ENCODE data around the gene TRIM32.

The TRIM32 gene

DNA sequence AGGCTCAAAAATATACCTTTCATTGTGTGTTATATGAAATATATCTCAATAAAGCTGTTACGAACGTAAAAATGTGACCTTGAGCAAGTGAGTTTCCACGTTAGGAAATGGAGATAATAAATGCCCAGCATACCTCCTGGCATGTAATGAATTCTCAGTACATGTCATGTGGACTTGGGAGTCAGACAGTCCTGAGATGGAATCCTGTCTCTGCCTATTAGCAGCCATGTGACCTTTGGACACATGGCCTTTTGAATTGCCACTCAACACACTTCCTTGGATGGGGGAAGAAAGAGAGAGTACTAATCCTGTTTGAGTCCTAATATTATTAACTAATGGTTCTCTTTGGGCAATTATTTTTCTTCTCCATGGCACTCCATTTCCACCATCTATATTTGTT, 25.7 kb downstream of the TRIM32 start:
- H3K36me3 ChIP-seq (ENCODE audit: insufficient read depth, low read length) = no peaks in the 10 kb centered on the region

DNA sequence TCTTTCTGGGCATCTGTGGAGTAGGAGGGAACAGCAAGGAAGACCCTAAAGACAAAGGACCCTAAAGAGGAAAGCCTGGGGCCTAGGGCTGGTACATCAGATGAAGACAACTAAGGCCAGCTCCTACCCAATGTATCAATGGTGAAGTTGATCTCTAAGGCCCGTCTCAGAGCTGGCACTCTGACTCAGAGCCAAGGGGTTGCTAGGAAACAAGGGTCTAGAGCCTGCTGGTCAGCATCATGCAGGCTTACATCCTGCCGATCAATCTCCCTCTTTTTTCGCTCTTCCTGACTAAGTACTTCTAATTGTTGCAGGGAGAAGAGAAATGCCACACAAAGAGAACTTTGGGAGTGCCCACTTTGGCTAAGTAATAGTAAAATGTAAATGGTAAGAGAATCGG, 26.2 kb downstream of the TRIM32 start:
- Histone ChIP-seq H3K36me3 (ENCODE audit: insufficient read depth, low read length) (no peaks in the 10 kb centered on the region), H3K4me3 (ENCODE audit: low read length, poor library complexity, severe bottlenecking) (no peak overlapping the region), H3K4me1 (ENCODE audit: insufficient read depth, low read length, poor library complexity, severe bottlenecking) (peaks cover 12% of the 10 kb centered on the region), H3K4me2 (ENCODE audit: low read depth, low read length, poor library complexity, severe bottlenecking) (no peak overlapping the region), H3K9ac (ENCODE audit: low read depth, low read length, poor library complexity, severe bottlenecking) (no peak overlapping the region), H3K27me3 (ENCODE audit: insufficient read depth, low read length, poor library complexity, severe bottlenecking) (no peaks in the 10 kb centered on the region), H3K9me2 (replicated peaks; ENCODE audit: low read depth, low read length) (no peaks in the 10 kb centered on the region), H4K20me1 (ENCODE audit: insufficient read depth, low read length, poor library complexity, severe bottlenecking) (no peaks in the 10 kb centered on the region), H3K9me3 (ENCODE audit: insufficient read depth, low read depth, low read length) (no peaks in the 10 kb centered on the region), H2AFZ (ENCODE audit: low read length) (no peak overlapping the region), H3F3A (ENCODE audit: low read depth) (no peaks in the 10 kb centered on the region), H3K79me2 (ENCODE audit: insufficient read depth, low read length) (no peaks in the 10 kb centered on the region)
- TF ChIP-seq, protein P1, sequence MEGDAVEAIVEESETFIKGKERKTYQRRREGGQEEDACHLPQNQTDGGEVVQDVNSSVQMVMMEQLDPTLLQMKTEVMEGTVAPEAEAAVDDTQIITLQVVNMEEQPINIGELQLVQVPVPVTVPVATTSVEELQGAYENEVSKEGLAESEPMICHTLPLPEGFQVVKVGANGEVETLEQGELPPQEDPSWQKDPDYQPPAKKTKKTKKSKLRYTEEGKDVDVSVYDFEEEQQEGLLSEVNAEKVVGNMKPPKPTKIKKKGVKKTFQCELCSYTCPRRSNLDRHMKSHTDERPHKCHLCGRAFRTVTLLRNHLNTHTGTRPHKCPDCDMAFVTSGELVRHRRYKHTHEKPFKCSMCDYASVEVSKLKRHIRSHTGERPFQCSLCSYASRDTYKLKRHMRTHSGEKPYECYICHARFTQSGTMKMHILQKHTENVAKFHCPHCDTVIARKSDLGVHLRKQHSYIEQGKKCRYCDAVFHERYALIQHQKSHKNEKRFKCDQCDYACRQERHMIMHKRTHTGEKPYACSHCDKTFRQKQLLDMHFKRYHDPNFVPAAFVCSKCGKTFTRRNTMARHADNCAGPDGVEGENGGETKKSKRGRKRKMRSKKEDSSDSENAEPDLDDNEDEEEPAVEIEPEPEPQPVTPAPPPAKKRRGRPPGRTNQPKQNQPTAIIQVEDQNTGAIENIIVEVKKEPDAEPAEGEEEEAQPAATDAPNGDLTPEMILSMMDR (conservative IDR thresholded peaks at IDR 0.05; ENCODE audit: low read length) = no peak
- no peak for TF ChIP-seq EZH2phosphoT487 (IDR thresholded peaks at IDR 0.05; ENCODE audit: borderline replicate concordance)

More for the DNA sequence above, 25.7 kb downstream of the TRIM32 start:
- Histone ChIP-seq H2AFZ (ENCODE audit: low read length) (no peak overlapping the region), H3K4me2 (ENCODE audit: low read depth, low read length, poor library complexity, severe bottlenecking) (no peak overlapping the region), H4K20me1 (ENCODE audit: insufficient read depth, low read length, poor library complexity, severe bottlenecking) (no peaks in the 10 kb centered on the region), H3F3A (ENCODE audit: low read depth) (no peaks in the 10 kb centered on the region), H3K9me3 (ENCODE audit: insufficient read depth, low read depth, low read length) (no peaks in the 10 kb centered on the region), H3K27me3 (ENCODE audit: insufficient read depth, low read length, poor library complexity, severe bottlenecking) (no peaks in the 10 kb centered on the region), H3K79me2 (ENCODE audit: insufficient read depth, low read length) (no peaks in the 10 kb centered on the region), H3K4me1 (ENCODE audit: insufficient read depth, low read length, poor library complexity, severe bottlenecking) (peaks cover 12% of the 10 kb centered on the region), H3K4me3 (ENCODE audit: low read length, poor library complexity, severe bottlenecking) (no peak overlapping the region), H3K9ac (ENCODE audit: low read depth, low read length, poor library complexity, severe bottlenecking) (no peak overlapping the region), H3K9me2 (replicated peaks; ENCODE audit: low read depth, low read length) (no peaks in the 10 kb centered on the region)
- TF ChIP-seq, protein P1 (conservative IDR thresholded peaks at IDR 0.05; ENCODE audit: low read length) = no peak
- no peak for TF ChIP-seq EZH2phosphoT487 (IDR thresholded peaks at IDR 0.05; ENCODE audit: borderline replicate concordance)

DNA sequence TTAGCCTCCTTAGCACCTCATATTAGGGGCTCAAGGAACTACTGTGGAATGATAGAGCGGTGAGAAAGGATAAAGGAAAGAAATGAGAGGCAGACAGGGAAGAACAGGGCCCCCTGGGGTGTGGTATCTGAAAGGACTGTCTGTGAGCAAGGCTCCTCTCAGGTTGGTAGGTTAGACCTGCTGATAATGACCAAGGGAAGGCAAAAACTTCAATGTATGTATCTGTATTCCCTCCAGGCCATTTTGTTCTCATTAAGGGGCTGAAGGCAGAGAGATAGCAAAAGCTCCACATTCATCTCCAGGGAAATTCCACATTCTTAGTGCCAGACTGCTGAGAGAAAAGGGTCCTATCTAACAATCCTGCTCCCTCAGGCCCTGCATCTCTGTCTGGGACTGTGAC, 28.6 kb downstream of the TRIM32 start:
- no peak overlapping the region for H3K4me3 ChIP-seq (ENCODE audit: low read length, poor library complexity, severe bottlenecking)
- no peak overlapping the region for H3K9ac ChIP-seq (ENCODE audit: low read depth, low read length, poor library complexity, severe bottlenecking)
- H4K20me1 ChIP-seq (ENCODE audit: insufficient read depth, low read length, poor library complexity, severe bottlenecking) = no peaks in the 10 kb centered on the region
- peaks cover 12% of the 10 kb centered on the region for H3K4me1 ChIP-seq (ENCODE audit: insufficient read depth, low read length, poor library complexity, severe bottlenecking)
- H3K36me3 ChIP-seq (ENCODE audit: insufficient read depth, low read length) = no peaks in the 10 kb centered on the region
- TF ChIP-seq, protein P1 (conservative IDR thresholded peaks at IDR 0.05; ENCODE audit: low read length) = no peak
- no peak for TF ChIP-seq EZH2phosphoT487 (IDR thresholded peaks at IDR 0.05; ENCODE audit: borderline replicate concordance)
- no peak overlapping the region for H2AFZ ChIP-seq (ENCODE audit: low read length)
- H3K79me2 ChIP-seq (ENCODE audit: insufficient read depth, low read length) = no peaks in the 10 kb centered on the region
- H3K9me2 ChIP-seq (replicated peaks; ENCODE audit: low read depth, low read length) = no peaks in the 10 kb centered on the region
- no peak overlapping the region for H3K4me2 ChIP-seq (ENCODE audit: low read depth, low read length, poor library complexity, severe bottlenecking)
- no peaks in the 10 kb centered on the region for H3K27me3 ChIP-seq (ENCODE audit: insufficient read depth, low read length, poor library complexity, severe bottlenecking)
- no peaks in the 10 kb centered on the region for H3K9me3 ChIP-seq (ENCODE audit: insufficient read depth, low read depth, low read length)
- H3F3A ChIP-seq (ENCODE audit: low read depth) = no peaks in the 10 kb centered on the region

All from Loucy (cell line).